Neuronal stem cell (in vitro differentiated cells): Measurements from ENCODE around the gene TVP23B.
A peak's percentile ranks its signal among the peaks of the same experiment; 100 is the strongest.

Experiments used
- DNase-seq: peaks from one replicate; pipeline ENCODE4 v3.0.0-alpha.2; 2013; ENCODE audit warnings: low spot score
- H2AFZ ChIP-seq: one replicate; pipeline ENCODE4 v1.6.1; 2013; ENCODE audit warnings: mild to moderate bottlenecking, low read length, inconsistent platforms
- H2AK5ac ChIP-seq: 2 replicates; pipeline ENCODE4 v1.6.1; 2013; ENCODE audit warnings: low read depth, mild to moderate bottlenecking, inconsistent platforms, low read length, moderate library complexity, mixed read lengths
- H2BK120ac ChIP-seq: 2 replicates; pipeline ENCODE4 v1.6.1; 2013; ENCODE audit warnings: low read depth, mild to moderate bottlenecking, inconsistent platforms, low read length, moderate library complexity, mixed read lengths
- H2BK12ac ChIP-seq: one replicate; pipeline ENCODE4 v1.6.1; 2013; ENCODE audit warnings: low read length, inconsistent platforms
- H2BK15ac ChIP-seq: 2 replicates; pipeline ENCODE4 v1.6.1; 2013; ENCODE audit warnings: mild to moderate bottlenecking, low read length, inconsistent platforms, mixed read lengths
- H2BK5ac ChIP-seq: one replicate; pipeline ENCODE4 v1.6.1; 2013; ENCODE audit warnings: inconsistent platforms, mild to moderate bottlenecking, low read length, moderate library complexity
- H3K14ac ChIP-seq: one replicate; pipeline ENCODE4 v1.6.1; 2013; ENCODE audit warnings: low read length, inconsistent platforms
- H3K18ac ChIP-seq: 2 replicates; pipeline ENCODE4 v1.6.1; 2013; ENCODE audit warnings: low read length, inconsistent platforms
- H3K23ac ChIP-seq: 2 replicates; pipeline ENCODE4 v1.6.1; 2013; ENCODE audit warnings: low read depth, mild to moderate bottlenecking, mixed read lengths, low read length, inconsistent platforms; ENCODE audit not compliant: poor library complexity
- H3K27ac ChIP-seq: replicated peaks from 3 replicates; pipeline ENCODE4 v1.5.1; 2013; ENCODE audit warnings: low read length, inconsistent platforms
- H3K27me3 ChIP-seq, 3 experiments: 2 replicates each; pipeline ENCODE4 v1.6.1; 2013; ENCODE audit warnings: low read length in 3 of 3, mild to moderate bottlenecking in 2 of 3, inconsistent platforms in 1 of 3, low read depth in 1 of 3, mixed read lengths in 1 of 3, moderate library complexity in 1 of 3; ENCODE audit not compliant: control insufficient read depth in 3 of 3, insufficient read depth in 3 of 3
- H3K36me3 ChIP-seq, 2 donors: replicated peaks in 1 of 2; 2 replicates each; pipeline ENCODE4 v1.6.1; 2013; ENCODE audit warnings: low read length in 2 of 2; ENCODE audit not compliant: control insufficient read depth in 2 of 2, insufficient read depth in 2 of 2
- H3K4ac ChIP-seq: 2 replicates; pipeline ENCODE4 v1.6.1; 2013; ENCODE audit warnings: inconsistent platforms, mild to moderate bottlenecking, low read length, moderate library complexity
- H3K4me1 ChIP-seq, 2 donors: 1 replicate in 1 of 2; 2 replicates in 1 of 2; pipeline ENCODE4 v1.6.1; 2013; ENCODE audit warnings: low read length in 2 of 2, low read depth in 1 of 2; ENCODE audit not compliant: control insufficient read depth in 2 of 2, insufficient read depth in 1 of 2
- H3K4me2 ChIP-seq: one replicate; pipeline ENCODE4 v1.6.1; 2013; ENCODE audit warnings: mild to moderate bottlenecking, low read length, inconsistent platforms; ENCODE audit not compliant: insufficient read depth, poor library complexity, severe bottlenecking
- H3K4me3 ChIP-seq, 2 donors: 2 replicates each; pipeline ENCODE4 v1.5.1; 2013; ENCODE audit warnings: low read length in 2 of 2, mild to moderate bottlenecking in 2 of 2, inconsistent platforms in 1 of 2, moderate library complexity in 1 of 2
- H3K79me1 ChIP-seq: one replicate; pipeline ENCODE4 v1.6.1; 2013; ENCODE audit warnings: low read depth, mild to moderate bottlenecking, inconsistent platforms, low read length, moderate library complexity
- H3K9ac ChIP-seq: one replicate; pipeline ENCODE4 v1.6.1; 2013; ENCODE audit warnings: mild to moderate bottlenecking, low read depth, low read length, inconsistent platforms; ENCODE audit not compliant: poor library complexity
- H3K9me3 ChIP-seq, 2 donors: replicated peaks in 1 of 2; 2 replicates each; pipeline versions ENCODE3 to v1.6.1; 2013; ENCODE audit warnings: low read length in 2 of 2, mild to moderate bottlenecking in 2 of 2, inconsistent platforms in 1 of 2, low read depth in 1 of 2, mixed read lengths in 1 of 2, moderate library complexity in 1 of 2; ENCODE audit not compliant: control insufficient read depth in 2 of 2, insufficient read depth in 1 of 2
- H4K8ac ChIP-seq: one replicate; pipeline ENCODE4 v1.6.1; 2013; ENCODE audit warnings: low read depth, mild to moderate bottlenecking, inconsistent platforms, low read length, moderate library complexity
- H4K91ac ChIP-seq: one replicate; pipeline ENCODE4 v1.6.1; 2013; ENCODE audit warnings: low read length, low read depth, mild to moderate bottlenecking, inconsistent platforms; ENCODE audit not compliant: poor library complexity
- WGBS, 2 donors: extraction: QIAGEN DNeasy Blood & Tissue Kit; methylation state at CpG; one replicate each; pipeline ENCODE4 v1.1.7; 2013; ENCODE audit warnings: missing lambda C conversion rate in 2 of 2, mixed read lengths in 1 of 2; ENCODE audit not compliant: insufficient read length in 2 of 2, insufficient replicate concordance in 1 of 2; ENCODE audit errors: extremely low coverage in 2 of 2; 5-methylcytosine and 5-hydroxymethylcytosine counted together

Gene TVP23B

GRCh38 chr17:18854956-18855355 lies 74.0 kb downstream of the TVP23B start:
- H3K4me1 ChIP-seq = peaks cover 2 to 4% of the 10 kb centered on the region in 2 donors
- peaks cover 0 to 3% of the 10 kb centered on the region in 2 donors for H3K36me3 ChIP-seq
- H3K18ac ChIP-seq = no peak overlapping the region
- no peaks in the 10 kb centered on the region for H3K9me3 ChIP-seq
- no peak overlapping the region for H2AFZ ChIP-seq
- no peak overlapping the region for H3K27ac ChIP-seq
- no peak overlapping the region for H3K9ac ChIP-seq
- no peak overlapping the region for H2AK5ac ChIP-seq
- no peak overlapping the region for H2BK120ac ChIP-seq
- no peaks in the 10 kb centered on the region for H3K27me3 ChIP-seq
- H3K4me3 ChIP-seq = peak overlapping the region in 1 of 2 donors; percentile 56
- H2BK12ac ChIP-seq = no peak overlapping the region
- H2BK15ac ChIP-seq = no peak overlapping the region
- H4K91ac ChIP-seq = no peak overlapping the region
- no peak overlapping the region for H3K4me2 ChIP-seq
- no peaks in the 10 kb centered on the region for H3K79me1 ChIP-seq
- H4K8ac ChIP-seq = no peak overlapping the region
- DNase-seq = no peak
- H3K4ac ChIP-seq = no peak overlapping the region
- no peak overlapping the region for H3K14ac ChIP-seq
- no CpG with 5 or more reads among the region's 7 CpGs for WGBS, 2 donors
- no peak overlapping the region for H3K23ac ChIP-seq
- H2BK5ac ChIP-seq = no peak overlapping the region

GRCh38 chr17:18855831-18856569 lies 75.0 kb downstream of the TVP23B start:
- H3K36me3 ChIP-seq = peaks cover 0 to 12% of the 10 kb centered on the region in 2 donors
- H4K91ac ChIP-seq = no peak overlapping the region
- peak overlapping the region; percentile 56 to 86 for H3K4me3 ChIP-seq
- H2BK5ac ChIP-seq = no peak overlapping the region
- peak overlapping the region; percentile 44 for H3K27ac ChIP-seq
- peak overlapping the region; percentile 89 for H3K9ac ChIP-seq
- no CpG with 5 or more reads among the region's 29 CpGs for WGBS, 2 donors
- no peak overlapping the region for H2AK5ac ChIP-seq
- H3K79me1 ChIP-seq = no peaks in the 10 kb centered on the region
- no peak overlapping the region for H2BK15ac ChIP-seq
- no peak overlapping the region for H3K23ac ChIP-seq
- H3K18ac ChIP-seq = peak overlapping the region; percentile 29
- no peak overlapping the region for H2BK12ac ChIP-seq
- no peak overlapping the region for H3K14ac ChIP-seq
- H3K27me3 ChIP-seq = no peaks in the 10 kb centered on the region
- H3K4me2 ChIP-seq = peak overlapping the region; percentile 92
- H2BK120ac ChIP-seq = no peak overlapping the region
- H3K9me3 ChIP-seq = no peaks in the 10 kb centered on the region
- peaks cover 2 to 4% of the 10 kb centered on the region in 2 donors for H3K4me1 ChIP-seq
- DNase-seq = peak; percentile 93
- H4K8ac ChIP-seq = no peak overlapping the region
- peak overlapping the region; percentile 84 for H2AFZ ChIP-seq
- no peak overlapping the region for H3K4ac ChIP-seq
